IMR-90 (cell line): Measurements from ENCODE around the gene OPN1LW. TPM values are rescaled to one million over a fixed set of nuclear protein-coding genes. Genes with fewer than 3 reads are reported as not detected.

ENCODE experiments used
- ATAC-seq: fragments of 200-7000 bp; cut with Tn5 transposase; 2 replicates; pipeline ENCODE4 v1.9.1; 2020; ENCODE audit warnings: low read depth, mild to moderate bottlenecking, moderate library complexity
- BruUV-seq: library from RNA; stranded (reverse); fragments of 400-500 nt; replicated peaks from 2 replicates; lab custom pipeline; 2021; lab: Mats Ljungman, UMichigan
- CTCF ChIA-PET: fragments of 300-600 bp; formaldehyde crosslinking; extraction: SDS; loops from one replicate; lab custom pipeline; 2021; ENCODE audit warnings: antibody characterized with exemption; lab: Yijun Ruan, JAX
- POLR2A ChIA-PET: fragments of 300-600 bp; sonication (Branson Sonifier 250); formaldehyde crosslinking; loops from one replicate; lab custom pipeline; 2022; ENCODE audit warnings: antibody characterized with exemption; ENCODE audit not compliant: unreplicated experiment; lab: Charles Lee
- DNase-seq: peaks from one replicate; pipeline ENCODE4 v3.0.0; 2013
- H2AFZ ChIP-seq: replicated peaks from 2 replicates; pipeline ENCODE3; 2013; ENCODE audit warnings: low read length, mild to moderate bottlenecking; ENCODE audit not compliant: poor library complexity
- H2AK5ac ChIP-seq: 2 replicates; pipeline ENCODE4 v1.6.1; 2013; ENCODE audit warnings: low read depth, low read length, inconsistent platforms
- H2AK9ac ChIP-seq: replicated peaks from 2 replicates; pipeline ENCODE3; 2013; ENCODE audit warnings: mild to moderate bottlenecking, low read depth, low read length, moderate library complexity; ENCODE audit not compliant: poor library complexity
- H2BK120ac ChIP-seq: 2 replicates; pipeline ENCODE4 v1.6.1; 2013; ENCODE audit warnings: low read depth, low read length, inconsistent platforms
- H2BK15ac ChIP-seq: 3 replicates; pipeline ENCODE4 v1.6.1; 2013; ENCODE audit warnings: low read depth, low read length, inconsistent platforms
- H2BK20ac ChIP-seq: 2 replicates; pipeline ENCODE4 v1.6.1; 2013; ENCODE audit warnings: low read depth, mild to moderate bottlenecking, inconsistent platforms, low read length, moderate library complexity
- H2BK5ac ChIP-seq: 2 replicates; pipeline ENCODE4 v1.6.1; 2013; ENCODE audit warnings: mild to moderate bottlenecking, low read depth, low read length, inconsistent platforms; ENCODE audit not compliant: poor library complexity, severe bottlenecking
- H3K14ac ChIP-seq: replicated peaks from 2 replicates; pipeline ENCODE4 v1.6.1; 2013; ENCODE audit warnings: low read depth, low read length, inconsistent platforms
- H3K18ac ChIP-seq: 2 replicates; pipeline ENCODE4 v1.6.1; 2013; ENCODE audit warnings: low read depth, low read length, control low read depth
- H3K23ac ChIP-seq: 2 replicates; pipeline ENCODE4 v1.6.1; 2013; ENCODE audit warnings: low read depth, low read length, inconsistent platforms
- H3K27ac ChIP-seq: 2 replicates; pipeline ENCODE4 v1.5.1; 2013; ENCODE audit warnings: mild to moderate bottlenecking, control low read depth, low read length; ENCODE audit not compliant: insufficient read depth
- H3K27me3 ChIP-seq: 2 replicates; pipeline ENCODE4 v1.6.1; 2013; ENCODE audit warnings: low read length; ENCODE audit not compliant: control insufficient read depth, insufficient read depth
- H3K36me3 ChIP-seq: 2 replicates; pipeline ENCODE4 v1.6.1; 2013; ENCODE audit warnings: low read length, mixed read lengths; ENCODE audit not compliant: control insufficient read depth, insufficient read depth
- H3K4ac ChIP-seq: 2 replicates; pipeline ENCODE4 v1.6.1; 2013; ENCODE audit warnings: low read depth, low read length, inconsistent platforms
- H3K4me1 ChIP-seq: 2 replicates; pipeline ENCODE4 v1.6.1; 2013; ENCODE audit warnings: low read length, mixed read lengths; ENCODE audit not compliant: control insufficient read depth, insufficient read depth
- H3K4me2 ChIP-seq: 2 replicates; pipeline ENCODE4 v1.6.1; 2013; ENCODE audit warnings: low read depth, mild to moderate bottlenecking, control low read depth, low read length, moderate library complexity
- H3K4me3 ChIP-seq: 2 replicates; pipeline ENCODE4 v1.5.1; 2013; ENCODE audit warnings: low read depth, mild to moderate bottlenecking, control low read depth, low read length, moderate library complexity; ENCODE audit not compliant: insufficient read depth
- H3K56ac ChIP-seq: 2 replicates; pipeline ENCODE4 v1.6.1; 2013; ENCODE audit warnings: low read length, inconsistent platforms; ENCODE audit not compliant: insufficient read depth; ENCODE audit errors: extremely low read depth
- H3K79me1 ChIP-seq, 2 experiments: 2 replicates each; pipeline ENCODE4 v1.6.1; 2013; ENCODE audit warnings: low read length in 2 of 2, inconsistent platforms in 1 of 2, low read depth in 1 of 2
- H3K9ac ChIP-seq: 2 replicates; pipeline ENCODE4 v1.6.1; 2013; ENCODE audit warnings: low read depth, low read length, control low read depth
- H3K9me1 ChIP-seq: 2 replicates; pipeline ENCODE4 v1.6.1; 2013; ENCODE audit warnings: low read length, inconsistent platforms; ENCODE audit not compliant: insufficient read depth
- H3K9me3 ChIP-seq: 2 replicates; pipeline ENCODE4 v1.6.1; 2013; ENCODE audit warnings: low read length; ENCODE audit not compliant: control insufficient read depth, insufficient read depth
- H4K20me1 ChIP-seq: 2 replicates; pipeline ENCODE4 v1.6.1; 2013; ENCODE audit warnings: low read length, inconsistent platforms; ENCODE audit not compliant: insufficient read depth
- H4K5ac ChIP-seq: 2 replicates; pipeline ENCODE4 v1.6.1; 2013; ENCODE audit warnings: mild to moderate bottlenecking, low read depth, low read length, control low read depth
- H4K8ac ChIP-seq, 2 experiments: 2 replicates each; pipeline ENCODE4 v1.6.1; 2013; ENCODE audit warnings: low read depth in 2 of 2, low read length in 2 of 2, control low read depth in 1 of 2, inconsistent platforms in 1 of 2
- H4K91ac ChIP-seq: 2 replicates; pipeline ENCODE4 v1.6.1; 2013; ENCODE audit warnings: low read depth, low read length, inconsistent platforms; ENCODE audit not compliant: insufficient read depth
- BHLHE40 ChIP-seq: fragments of 150-350 bp; IDR thresholded peaks from 2 replicates; pipeline ENCODE4 v1.6.1; 2016; ENCODE audit warnings: mild to moderate bottlenecking, low read depth, low read length
- CHD1 ChIP-seq: IDR thresholded peaks from 2 replicates; pipeline ENCODE4 v1.6.1; 2012; ENCODE audit warnings: low read depth, low read length, improper control_type of control experiment
- FOS ChIP-seq: fragments of 150-350 bp; IDR thresholded peaks from 2 replicates; pipeline ENCODE4 v1.6.1; 2016; ENCODE audit warnings: low read depth, low read length
- MAFK ChIP-seq: IDR thresholded peaks from 2 replicates; pipeline ENCODE4 v1.6.1; 2012; ENCODE audit warnings: low read depth, low read length, improper control_type of control experiment
- MAZ ChIP-seq: IDR thresholded peaks from 2 replicates; pipeline ENCODE4 v1.6.1; 2012; ENCODE audit warnings: low read depth, mild to moderate bottlenecking, low read length, improper control_type of control experiment, moderate library complexity, borderline replicate concordance
- MXI1 ChIP-seq: IDR thresholded peaks from 2 replicates; pipeline ENCODE4 v1.6.1; 2012; ENCODE audit warnings: low read depth, mild to moderate bottlenecking, low read length, moderate library complexity, borderline replicate concordance
- POLR2A ChIP-seq: IDR thresholded peaks from 2 replicates; pipeline ENCODE4 v1.6.1; 2012; ENCODE audit warnings: mild to moderate bottlenecking, low read depth, low read length
- RAD21 ChIP-seq: IDR thresholded peaks from 2 replicates; pipeline ENCODE4 v1.6.1; 2012; ENCODE audit warnings: low read length, improper control_type of control experiment
- WGBS, 2 experiments: methylation state at CpG; one replicate each; pipeline versions ENCODE4 v1.1.5 to v1.1.7; 2013; ENCODE audit warnings: missing lambda C conversion rate in 2 of 2; ENCODE audit not compliant: insufficient read length in 1 of 2; ENCODE audit errors: extremely low coverage in 2 of 2; 5-methylcytosine and 5-hydroxymethylcytosine counted together
- dilution Hi-C: fragments of 300-500 bp; cut with HindIII; formaldehyde crosslinking; loops from one replicate; pipeline ENCODE4 v1.14.3; 2018; ENCODE audit warnings: low sequenced_read_pairs; ENCODE audit not compliant: unreplicated experiment
- in situ Hi-C: fragments of 300-500 bp; cut with MboI; formaldehyde crosslinking; loops from 3 replicates; pipeline ENCODE4 v1.14.3; 2019; ENCODE audit warnings: low sequenced_read_pairs, inconsistent platforms, mixed read lengths
- intact Hi-C: fragments of 100-400 bp; cut with micrococcal nuclease; formaldehyde crosslinking; loops from 2 replicates; pipeline ENCODE4 v1.10.0; 2022
- polyA plus RNA-seq, 3 experiments: library from polyadenylated mRNA; depleted of rRNA; stranded (reverse); fragments of >200 nt; gene quantifications; 2 replicates each; pipeline ENCODE4 v1.2.3, GENCODE V29; 2012; ENCODE audit warnings: low replicate concordance in 1 of 3
- total RNA-seq: library from RNA; depleted of rRNA; stranded (reverse); fragments of >200 nt; gene quantifications from 2 replicates; pipeline ENCODE4 v1.2.3, GENCODE V29; 2012
- TF ChIP-seq, protein P1 (sequence below): fragments of 150-350 bp; IDR thresholded peaks from 2 replicates; pipeline ENCODE4 v1.6.1; 2017; ENCODE audit warnings: mild to moderate bottlenecking, antibody characterized with exemption, low read length, low read depth

Gene OPN1LW
- total and polyA plus RNA-seq, 2 of the 4 experiments (the other 2 are of a cell fraction): not detected

DNA sequence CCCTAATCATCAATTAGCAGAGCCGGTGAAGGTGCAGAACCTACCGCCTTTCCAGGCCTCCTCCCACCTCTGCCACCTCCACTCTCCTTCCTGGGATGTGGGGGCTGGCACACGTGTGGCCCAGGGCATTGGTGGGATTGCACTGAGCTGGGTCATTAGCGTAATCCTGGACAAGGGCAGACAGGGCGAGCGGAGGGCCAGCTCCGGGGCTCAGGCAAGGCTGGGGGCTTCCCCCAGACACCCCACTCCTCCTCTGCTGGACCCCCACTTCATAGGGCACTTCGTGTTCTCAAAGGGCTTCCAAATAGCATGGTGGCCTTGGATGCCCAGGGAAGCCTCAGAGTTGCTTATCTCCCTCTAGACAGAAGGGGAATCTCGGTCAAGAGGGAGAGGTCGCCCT lies 3.3 kb upstream of the OPN1LW start:
- in situ Hi-C loops (no loop called here), intact Hi-C loops (no loop called here), dilution Hi-C loops (no loop called here)
- Histone ChIP-seq H3K36me3 (no peaks in the 10 kb centered on the region), H4K91ac (no peak overlapping the region), H3K23ac (no peak overlapping the region), H2BK20ac (no peak overlapping the region), H3K9me1 (no peaks in the 10 kb centered on the region), H3K4me1 (no peaks in the 10 kb centered on the region), H2AFZ (no peak overlapping the region), H3K9ac (no peak overlapping the region), H3K14ac (no peak overlapping the region), H3K56ac (no peak overlapping the region), H4K8ac (no peak overlapping the region), H3K18ac (no peak overlapping the region), H2BK15ac (no peak overlapping the region), H3K4me3 (no peak overlapping the region), H4K5ac (no peak overlapping the region), H3K4ac (no peak overlapping the region), H3K27ac (no peak overlapping the region), H2BK120ac (no peak overlapping the region), H3K4me2 (no peak overlapping the region), H2BK5ac (no peak overlapping the region), H3K79me1 (no peaks in the 10 kb centered on the region), H3K27me3 (peaks cover 12% of the 10 kb centered on the region), H3K9me3 (peaks cover 9% of the 10 kb centered on the region; the same call in 1 of the 2 replicates), H4K20me1 (no peaks in the 10 kb centered on the region), H2AK9ac (no peak overlapping the region), H2AK5ac (no peak overlapping the region)
- WGBS, 2 experiments: 67% methylated on average over 1 of the region's 10 CpGs; no CpG with 5 or more reads in 1 of the 2 experiments
- DNase-seq (no peak), ATAC-seq (no peak)
- ChIA-PET POLR2A (no interaction called here), CTCF (no interaction called here)
- BruUV-seq: no TSS peak
- TF ChIP-seq CHD1: no peak
- no peak for TF ChIP-seq MAFK
- TF ChIP-seq, protein P1, sequence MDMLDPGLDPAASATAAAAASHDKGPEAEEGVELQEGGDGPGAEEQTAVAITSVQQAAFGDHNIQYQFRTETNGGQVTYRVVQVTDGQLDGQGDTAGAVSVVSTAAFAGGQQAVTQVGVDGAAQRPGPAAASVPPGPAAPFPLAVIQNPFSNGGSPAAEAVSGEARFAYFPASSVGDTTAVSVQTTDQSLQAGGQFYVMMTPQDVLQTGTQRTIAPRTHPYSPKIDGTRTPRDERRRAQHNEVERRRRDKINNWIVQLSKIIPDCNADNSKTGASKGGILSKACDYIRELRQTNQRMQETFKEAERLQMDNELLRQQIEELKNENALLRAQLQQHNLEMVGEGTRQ: no peak
- TF ChIP-seq POLR2A: no peak
- TF ChIP-seq MXI1: no peak
- TF ChIP-seq RAD21: no peak
- TF ChIP-seq BHLHE40: no peak
- no peak for TF ChIP-seq FOS
- no peak for TF ChIP-seq MAZ
